GM18907 (cell line): ENCODE data around the gene UNC13C.

Experiments
- ATAC-seq: cut with Tn5 transposase; IDR thresholded peaks from one replicate; pipeline ENCODE4 v1.9.1; 2021; ENCODE audit warnings: mild to moderate bottlenecking, moderate library complexity; ENCODE audit not compliant: unreplicated experiment

Gene UNC13C

GRCh38 chr15:54559405-54560069 lies 581.3 kb downstream of the UNC13C start:
- ATAC-seq, result no peak

GRCh38 chr15:54560417-54560816 lies 582.2 kb downstream of the UNC13C start:
- no peak for ATAC-seq

GRCh38 chr15:54564166-54564565 lies 585.9 kb downstream of the UNC13C start:
- ATAC-seq, result no peak

- no peak for ATAC-seq
Observed at GRCh38 chr15:54566654-54567053, 588.4 kb downstream of the UNC13C start.

GRCh38 chr15:54567408-54568035 lies 589.3 kb downstream of the UNC13C start:
- no peak for ATAC-seq

- no peak for ATAC-seq
Observed at GRCh38 chr15:54568381-54568780, 590.1 kb downstream of the UNC13C start.

- ATAC-seq, result no peak
Observed at GRCh38 chr15:54571576-54571975, 593.3 kb downstream of the UNC13C start.

- ATAC-seq, result no peak
Observed at GRCh38 chr15:54575586-54575985, 597.3 kb downstream of the UNC13C start.

- ATAC-seq, result no peak
Observed at GRCh38 chr15:54576298-54576935, 598.2 kb downstream of the UNC13C start.

- no peak for ATAC-seq
Observed at GRCh38 chr15:54577476-54578250, 599.4 kb downstream of the UNC13C start.

- no peak for ATAC-seq
Observed at GRCh38 chr15:54579855-54580254, 601.6 kb downstream of the UNC13C start.

- no peak for ATAC-seq
Observed at GRCh38 chr15:54580643-54581042, 602.4 kb downstream of the UNC13C start.

- ATAC-seq, result peak; percentile 85
Observed at GRCh38 chr15:54582863-54583643, 604.8 kb downstream of the UNC13C start.

- ATAC-seq, result no peak
Observed at GRCh38 chr15:54585063-54585462, 606.8 kb downstream of the UNC13C start.

GRCh38 chr15:54594115-54594514 lies 615.9 kb downstream of the UNC13C start:
- no peak for ATAC-seq

GRCh38 chr15:54599386-54599785 lies 621.1 kb downstream of the UNC13C start:
- ATAC-seq, result no peak

- no peak for ATAC-seq
Observed at GRCh38 chr15:54605043-54605442, 626.8 kb downstream of the UNC13C start.

- ATAC-seq, result no peak
Observed at GRCh38 chr15:54605556-54605955, 627.3 kb downstream of the UNC13C start.

GRCh38 chr15:54608876-54609835 lies 630.9 kb downstream of the UNC13C start:
- no peak for ATAC-seq

GRCh38 chr15:54618120-54618519 lies 639.9 kb downstream of the UNC13C start:
- no peak for ATAC-seq
